H1 (cell line): ENCODE results near the gene FAM120A. TPM values are rescaled to one million over a fixed set of nuclear protein-coding genes. Genes with fewer than 3 reads are reported as not detected.

ENCODE experiments used
- CTCF ChIA-PET: fragments of 300-600 bp; sonication (Branson Sonifier 250); formaldehyde crosslinking; loops from one replicate; lab custom pipeline; 2021; ENCODE audit not compliant: partially characterized antibody; lab: Charles Lee
- POLR2A ChIA-PET: fragments of 300-600 bp; sonication (Branson Sonifier 250); formaldehyde crosslinking; loops from one replicate; lab custom pipeline; 2021; ENCODE audit warnings: inconsistent platforms; ENCODE audit not compliant: partially characterized antibody; lab: Charles Lee
- DNase-seq, 2 experiments: peaks; one replicate each; pipeline versions ENCODE4 v3.0.0 to v3.0.0-alpha.2; 2010 to 2022; ENCODE audit warnings: low spot score in 2 of 2, low read depth in 1 of 2, mixed read lengths in 1 of 2
- FAIRE-seq: peaks from 2 replicates; lab custom pipeline; 2011; peaks lifted over from hg19 to GRCh38; lab: Jason Lieb, UNC
- H2AFZ ChIP-seq: 2 replicates; pipeline ENCODE4 v1.8.1; 2012; ENCODE audit warnings: low read length, inconsistent platforms
- H2AK5ac ChIP-seq: 2 replicates; pipeline ENCODE4 v1.6.1; 2013; ENCODE audit warnings: low read depth, low read length
- H2BK120ac ChIP-seq: replicated peaks from 2 replicates; pipeline ENCODE3; 2013; ENCODE audit warnings: low read depth, low read length, inconsistent platforms
- H2BK12ac ChIP-seq: 2 replicates; pipeline ENCODE4 v1.6.1; 2013; ENCODE audit warnings: low read depth, low read length
- H2BK15ac ChIP-seq: 2 replicates; pipeline ENCODE4 v1.6.1; 2013; ENCODE audit warnings: low read length
- H2BK20ac ChIP-seq: 2 replicates; pipeline ENCODE4 v1.6.1; 2013; ENCODE audit warnings: low read length
- H2BK5ac ChIP-seq: 2 replicates; pipeline ENCODE4 v1.6.1; 2013; ENCODE audit warnings: low read depth, low read length
- H3K14ac ChIP-seq: 2 replicates; pipeline ENCODE4 v1.6.1; 2013; ENCODE audit warnings: inconsistent platforms; ENCODE audit not compliant: insufficient read length
- H3K18ac ChIP-seq: 2 replicates; pipeline ENCODE4 v1.6.1; 2013; ENCODE audit warnings: low read length; ENCODE audit errors: extremely low read depth
- H3K23ac ChIP-seq: 2 replicates; pipeline ENCODE4 v1.6.1; 2013; ENCODE audit warnings: inconsistent platforms; ENCODE audit not compliant: insufficient read length
- H3K23me2 ChIP-seq: 2 replicates; pipeline ENCODE4 v1.6.1; 2013; ENCODE audit warnings: low read depth, low read length
- H3K27ac ChIP-seq: 2 replicates; pipeline ENCODE4 v1.6.1; 2011; ENCODE audit warnings: low read depth, low read length, inconsistent platforms
- H3K27me3 ChIP-seq, 4 experiments: replicated peaks in 1 of 4; 1 replicate in 1 of 4; 2 replicates in 3 of 4; pipeline versions ENCODE4 v1.6.1 to v1.8.1; 2011 to 2013; ENCODE audit warnings: low read length in 3 of 4, mild to moderate bottlenecking in 3 of 4, inconsistent platforms in 2 of 4, mixed read lengths in 2 of 4, moderate library complexity in 1 of 4; ENCODE audit not compliant: control insufficient read depth in 3 of 4, insufficient read depth in 3 of 4; ENCODE audit errors: extremely low read depth in 1 of 4
- H3K36me3 ChIP-seq, 4 experiments: 2 replicates each; pipeline versions ENCODE4 v1.6.1 to v1.8.1; 2011 to 2013; ENCODE audit warnings: mild to moderate bottlenecking in 4 of 4, low read length in 3 of 4, moderate library complexity in 2 of 4, control low read depth in 1 of 4, inconsistent platforms in 1 of 4; ENCODE audit not compliant: insufficient read depth in 4 of 4, control insufficient read depth in 2 of 4
- H3K4ac ChIP-seq: replicated peaks from 2 replicates; pipeline ENCODE3; 2013; ENCODE audit warnings: low read length, low read depth, mixed read lengths, inconsistent platforms; ENCODE audit not compliant: insufficient read length
- H3K4me1 ChIP-seq, 4 experiments: replicated peaks in 1 of 4; 1 replicate in 1 of 4; 2 replicates in 3 of 4; pipeline versions ENCODE4 v1.6.1 to v1.8.1; 2011 to 2013; ENCODE audit warnings: low read length in 3 of 4, inconsistent platforms in 2 of 4, mixed read lengths in 1 of 4; ENCODE audit not compliant: insufficient read depth in 4 of 4, control insufficient read depth in 3 of 4
- H3K4me2 ChIP-seq, 2 experiments: 2 replicates each; pipeline versions ENCODE4 v1.6.1 to v1.8.1; 2011 to 2013; ENCODE audit warnings: low read depth in 2 of 2, low read length in 2 of 2, control low read depth in 1 of 2, inconsistent platforms in 1 of 2, mild to moderate bottlenecking in 1 of 2; ENCODE audit not compliant: insufficient read depth in 1 of 2
- H3K4me3 ChIP-seq, 4 experiments: fragments of 200-600, 300-600 bp in 1 of 4; sonication (generic), shearing (Covaris generic), sonication (Bioruptor Twin) in 1 of 4; 2 replicates each; pipeline versions ENCODE4 v1.5.1 to v1.8.1; 2011 to 2016; ENCODE audit warnings: low read length in 4 of 4, low read depth in 3 of 4, control low read depth in 2 of 4, inconsistent platforms in 2 of 4, mild to moderate bottlenecking in 2 of 4, mixed read lengths in 1 of 4, moderate library complexity in 1 of 4; ENCODE audit not compliant: insufficient read depth in 2 of 4; ENCODE audit errors: extremely low read depth in 1 of 4
- H3K56ac ChIP-seq: replicated peaks from 2 replicates; pipeline ENCODE3; 2013; ENCODE audit warnings: low read depth, mild to moderate bottlenecking, mixed read lengths, low read length, inconsistent platforms; ENCODE audit not compliant: insufficient read length
- H3K79me1 ChIP-seq: 2 replicates; pipeline ENCODE4 v1.6.1; 2013; ENCODE audit warnings: low read depth, low read length, control low read depth
- H3K79me2 ChIP-seq, 2 experiments: 2 replicates each; pipeline versions ENCODE4 v1.6.1 to v1.8.1; 2012 to 2013; ENCODE audit warnings: low read length in 2 of 2, mild to moderate bottlenecking in 2 of 2, inconsistent platforms in 1 of 2; ENCODE audit not compliant: insufficient read depth in 2 of 2, control insufficient read depth in 1 of 2
- H3K9ac ChIP-seq, 4 experiments: replicated peaks in 1 of 4; 1 replicate in 1 of 4; 2 replicates in 3 of 4; pipeline versions ENCODE4 v1.6.1 to v1.8.1; 2011 to 2013; ENCODE audit warnings: low read depth in 3 of 4, low read length in 3 of 4, control low read depth in 2 of 4, mild to moderate bottlenecking in 2 of 4, moderate library complexity in 2 of 4, inconsistent platforms in 1 of 4; ENCODE audit errors: extremely low read depth in 1 of 4
- H3K9me3 ChIP-seq, 2 experiments: 2 replicates each; pipeline versions ENCODE4 v1.6.1 to v1.8.1; 2012 to 2013; ENCODE audit warnings: mild to moderate bottlenecking in 2 of 2, moderate library complexity in 2 of 2, control low read depth in 1 of 2, inconsistent platforms in 1 of 2, low read depth in 1 of 2, low read length in 1 of 2, mixed read lengths in 1 of 2; ENCODE audit not compliant: insufficient read depth in 2 of 2
- H4K20me1 ChIP-seq, 2 experiments: replicated peaks in 1 of 2; 2 replicates each; pipeline versions ENCODE3 to v1.8.1; 2011 to 2013; ENCODE audit warnings: inconsistent platforms in 2 of 2, low read length in 2 of 2, mild to moderate bottlenecking in 1 of 2; ENCODE audit not compliant: insufficient read depth in 2 of 2, control insufficient read depth in 1 of 2
- H4K5ac ChIP-seq: 2 replicates; pipeline ENCODE4 v1.6.1; 2013; ENCODE audit warnings: low read length, low read depth, mixed read lengths, inconsistent platforms; ENCODE audit not compliant: insufficient read length
- H4K8ac ChIP-seq: 2 replicates; pipeline ENCODE4 v1.8.0; 2013; ENCODE audit warnings: mild to moderate bottlenecking, moderate library complexity, low read length, inconsistent platforms; ENCODE audit not compliant: insufficient read depth; ENCODE audit errors: extremely low read depth
- H4K91ac ChIP-seq: replicated peaks from 2 replicates; pipeline ENCODE3; 2013; ENCODE audit warnings: low read length, mixed read lengths, inconsistent platforms; ENCODE audit not compliant: insufficient read length
- EP300 ChIP-seq, 2 experiments: IDR thresholded peaks; 1 replicate in 1 of 2; 2 replicates in 1 of 2; pipeline ENCODE4 v1.6.1; 2011 to 2012; ENCODE audit warnings: low read depth in 2 of 2, low read length in 2 of 2, mild to moderate bottlenecking in 2 of 2, borderline replicate concordance in 1 of 2, inconsistent platforms in 1 of 2, moderate library complexity in 1 of 2
- HDAC2 ChIP-seq, 2 experiments: fragments of 300-600 bp in 1 of 2; sonication (generic) in 1 of 2; IDR thresholded peaks; 2 replicates each; pipeline ENCODE4 v1.6.1; 2011 to 2012; ENCODE audit warnings: low read depth in 2 of 2, low read length in 2 of 2, mild to moderate bottlenecking in 2 of 2, moderate library complexity in 2 of 2, borderline replicate concordance in 1 of 2, inconsistent platforms in 1 of 2
- MAX ChIP-seq: IDR thresholded peaks from 2 replicates; pipeline ENCODE4 v1.6.1; 2012; ENCODE audit warnings: inconsistent platforms
- POU5F1 ChIP-seq: IDR thresholded peaks from 2 replicates; pipeline ENCODE4 v1.6.1; 2011; ENCODE audit warnings: low read depth, mild to moderate bottlenecking, low read length, moderate library complexity
- RNF2 ChIP-seq: fragments of 200-900, 300-1000 bp; sonication (generic); IDR thresholded peaks from 2 replicates; pipeline ENCODE4 v1.7.1; 2016; ENCODE audit warnings: borderline replicate concordance, low read depth, mild to moderate bottlenecking, antibody characterized with exemption, low read length; ENCODE audit not compliant: poor library complexity, severe bottlenecking; ENCODE audit errors: missing control alignments
- TAF1 ChIP-seq: IDR thresholded peaks from 2 replicates; pipeline ENCODE4 v1.6.1; 2011; ENCODE audit warnings: mild to moderate bottlenecking, low read depth, low read length
- TCF12 ChIP-seq: IDR thresholded peaks from 2 replicates; pipeline ENCODE4 v1.6.1; 2011; ENCODE audit warnings: low read depth, mild to moderate bottlenecking, low read length
- WGBS, 2 experiments: shearing (Covaris generic) in 1 of 2; methylation state at CpG; one replicate each; pipeline versions ENCODE4 v1.1.6 to v1.1.7; 2013 to 2015; ENCODE audit warnings: low lambda C conversion rate in 2 of 2, mixed read lengths in 2 of 2, inconsistent platforms in 1 of 2, low coverage in 1 of 2, missing lambda C conversion rate in 1 of 2; ENCODE audit not compliant: insufficient replicate concordance in 2 of 2, insufficient coverage in 1 of 2, insufficient read length in 1 of 2; ENCODE audit errors: extremely low coverage in 1 of 2, missing lambda C conversion rate in 1 of 2; 5-methylcytosine and 5-hydroxymethylcytosine counted together
- polyA plus RNA-seq, 7 experiments: library from polyadenylated mRNA; depleted of rRNA in 3 of 7; stranded (reverse) in 5 of 7; unstranded in 2 of 7; fragments of >200 nt in 5 of 7; fragments of 200-250 nt in 2 of 7; gene quantifications; 1 replicate in 5 of 7; 2 replicates in 1 of 7; 4 replicates in 1 of 7; pipeline versions ENCODE4 v1.2.1 to v1.2.3, GENCODE V29; 2011 to 2013; ENCODE audit warnings: missing spikeins in 2 of 7, mixed read lengths in 2 of 7
- total RNA-seq: library from RNA; stranded (reverse); fragmentation: NEBNext Ultra II Directional; extraction: Animal tissue kit (Norgen Biotek cat#: 25700); gene quantifications from 2 replicates; pipeline ENCODE4 v1.2.1, GENCODE V29; 2021

The FAM120A gene
- total and polyA plus RNA-seq, 2 of the 8 experiments (the other 6 are each of a cell fraction or from before 2014, with no cell fraction given) = 24.9 to 54.7 TPM

- Histone ChIP-seq H4K20me1 (peaks cover 0 to 8% of the 10 kb centered on the region in 2 experiments), H3K9ac (no peak overlapping the region)
Observed at GRCh38 chr9:93597871-93598646, 146.6 kb downstream of the FAM120A start.

More at GRCh38 chr9:93597871-93598646, 146.6 kb downstream of the FAM120A start:
- Histone ChIP-seq H3K14ac (no peak overlapping the region), H3K4ac (no peak overlapping the region), H3K79me1 (peaks cover 5% of the 10 kb centered on the region; the same call in 1 of the 2 replicates), H3K23ac (no peak overlapping the region), H3K18ac (no peak overlapping the region), H3K36me3 (no peaks in the 10 kb centered on the region), H2BK20ac (no peak overlapping the region), H3K4me2 (no peak overlapping the region), H4K91ac (peak overlapping the region; percentile 75), H2BK15ac (no peak overlapping the region), H3K79me2 (peaks cover 0 to 22% of the 10 kb centered on the region in 2 experiments; a peak in 2 of 4 replicates), H3K9me3 (no peaks in the 10 kb centered on the region), H2BK12ac (no peak overlapping the region; the same call in 1 of the 2 replicates), H3K27ac (no peak overlapping the region), H2BK5ac (peak overlapping the region; percentile 98; the same call in 1 of the 2 replicates), H2AK5ac (0 out of 2 replicates have a peak overlapping the region, but pooled peaks have one; percentile 96), H4K5ac (no peak overlapping the region), H3K56ac (no peak overlapping the region), H3K23me2 (peaks cover 3% of the 10 kb centered on the region), H3K27me3 (no peaks in the 10 kb centered on the region; a peak in 1 of 7 replicates), H2AFZ (no peak overlapping the region), H4K8ac (no peak overlapping the region), H2BK120ac (no peak overlapping the region), H3K4me3 (no peak overlapping the region), H3K4me1 (peaks cover 9 to 36% (median 22%) of the 10 kb centered on the region in 4 experiments)
- DNase-seq (peak in 1 of 2 experiments; percentile 44), FAIRE-seq (no peak)
- 89% methylated on average over 15 of the region's 15 CpGs; no CpG with 5 or more reads in 1 of the 2 experiments for WGBS, 2 experiments
- ChIA-PET CTCF (interaction anchor here (1.1 to 2.6 kb wide), 5 partner anchors 11 to 295 kb away, joined by 3 to 12 read pairs (median 4); no protein-coding TSS in a partner anchor), POLR2A (no interaction called here)
- no peak for TF ChIP-seq MAX
- TF ChIP-seq RNF2 = no peak
- TF ChIP-seq POU5F1 = no peak
- no peak for TF ChIP-seq HDAC2 (IDR thresholded peaks at IDR 0.05; ENCODE audit: borderline replicate concordance in 1 of 2, low read depth in 2 of 2, low read length in 2 of 2)
- no peak for TF ChIP-seq TAF1
- no peak for TF ChIP-seq TCF12
- TF ChIP-seq EP300 (IDR thresholded peaks at IDR 0.05; ENCODE audit: borderline replicate concordance in 1 of 2, low read depth in 2 of 2, low read length in 2 of 2) = no peak
